Fibroblast of lung (primary cell): ENCODE measurements around the gene CWC25. TPM values are rescaled to one million over a fixed set of nuclear protein-coding genes. Genes with fewer than 3 reads are reported as not detected.
A peak's percentile ranks its signal among the peaks of the same experiment; 100 is the strongest.

ENCODE experiments used
- DNase-seq, 2 donors: peaks; one replicate each; pipeline versions ENCODE4 v3.0.0 to v3.0.0-alpha.2; 2010; ENCODE audit warnings: low read depth in 2 of 2
- H2AFZ ChIP-seq: 2 replicates; pipeline ENCODE4 v1.5.1; 2012; ENCODE audit warnings: low read length, control low read depth, inconsistent platforms
- H3K27ac ChIP-seq: 2 replicates; pipeline ENCODE4 v1.5.1; 2011; ENCODE audit warnings: low read length, control low read depth; ENCODE audit not compliant: insufficient read depth
- H3K27me3 ChIP-seq: 2 replicates; pipeline ENCODE4 v1.5.1; 2011; ENCODE audit warnings: mild to moderate bottlenecking, low read length; ENCODE audit not compliant: control insufficient read depth, insufficient read depth
- H3K36me3 ChIP-seq: 2 replicates; pipeline ENCODE4 v1.5.1; 2011; ENCODE audit warnings: low read length; ENCODE audit not compliant: control insufficient read depth, insufficient read depth
- H3K4me1 ChIP-seq: 2 replicates; pipeline ENCODE4 v1.5.1; 2011; ENCODE audit warnings: low read length; ENCODE audit not compliant: control insufficient read depth, insufficient read depth; ENCODE audit errors: extremely low read depth
- H3K4me2 ChIP-seq: 2 replicates; pipeline ENCODE4 v1.5.1; 2011; ENCODE audit warnings: low read length, control low read depth; ENCODE audit not compliant: insufficient read depth; ENCODE audit errors: extremely low read depth
- H3K4me3 ChIP-seq, 4 experiments: fragments of 200-600 bp in 1 of 4; sonication (generic) in 1 of 4; replicated peaks in 1 of 4; 2 replicates each; pipeline ENCODE4 v1.5.1; 2011 to 2016; ENCODE audit warnings: low read length in 4 of 4, low read depth in 3 of 4, mild to moderate bottlenecking in 3 of 4, control low read depth in 2 of 4, inconsistent platforms in 1 of 4, mixed read lengths in 1 of 4; ENCODE audit not compliant: insufficient read depth in 1 of 4; ENCODE audit errors: control extremely low read depth in 1 of 4
- H3K79me2 ChIP-seq: 2 replicates; pipeline ENCODE4 v1.5.1; 2012; ENCODE audit warnings: mild to moderate bottlenecking, low read length, inconsistent platforms; ENCODE audit not compliant: control insufficient read depth, insufficient read depth
- H3K9ac ChIP-seq: 2 replicates; pipeline ENCODE4 v1.5.1; 2011; ENCODE audit warnings: mild to moderate bottlenecking, low read length, control low read depth; ENCODE audit not compliant: insufficient read depth
- H3K9me3 ChIP-seq: 2 replicates; pipeline ENCODE4 v1.5.1; 2012; ENCODE audit warnings: low read depth, low read length; ENCODE audit not compliant: control insufficient read depth, insufficient read depth
- H4K20me1 ChIP-seq: 2 replicates; pipeline ENCODE4 v1.5.1; 2011; ENCODE audit warnings: low read length; ENCODE audit not compliant: control insufficient read depth, insufficient read depth; ENCODE audit errors: extremely low read depth
- EZH2 ChIP-seq: IDR thresholded peaks from 2 replicates; pipeline ENCODE4 v1.5.1; 2012; ENCODE audit warnings: low read length, control low read depth, mild to moderate bottlenecking; ENCODE audit errors: missing control alignments
- polyA plus RNA-seq, 2 donors: library from polyadenylated mRNA; depleted of rRNA in 1 of 2; stranded (reverse) in 1 of 2; unstranded in 1 of 2; fragments of >200 nt; gene quantifications; 2 replicates each; pipeline ENCODE4 v1.2.1, GENCODE V29; 2011 to 2012; ENCODE audit warnings: missing spikeins in 1 of 2
- total RNA-seq: library from RNA; depleted of rRNA; stranded (reverse); fragments of >200 nt; gene quantifications from 2 replicates; pipeline ENCODE4 v1.2.1, GENCODE V29; 2014
- TF ChIP-seq, protein P1 (sequence below), 2 donors: IDR thresholded peaks in 1 of 2; conservative IDR thresholded peaks in 1 of 2; 1 replicate in 1 of 2; 2 replicates in 1 of 2; pipeline ENCODE4 v1.5.1; 2011 to 2012; ENCODE audit warnings: low read length in 2 of 2, control low read depth in 1 of 2, inconsistent platforms in 1 of 2, low read depth in 1 of 2, mild to moderate bottlenecking in 1 of 2

CWC25 gene
- total and polyA plus RNA-seq, 2 donors (not counting 1 experiment from before 2014, with no cell fraction given) = 10.9 to 14.4 TPM

GRCh38 chr17:38848939-38849605, 24.0 kb upstream of the CWC25 start:
- H3K9me3 ChIP-seq = no peaks in the 10 kb centered on the region
- H2AFZ ChIP-seq = no peak overlapping the region
- H3K4me2 ChIP-seq = no peak overlapping the region
- H3K4me3 ChIP-seq = no peak overlapping the region
- no peaks in the 10 kb centered on the region for H3K4me1 ChIP-seq
- no peak for DNase-seq
- H3K9ac ChIP-seq = no peak overlapping the region
- H3K27me3 ChIP-seq = no peaks in the 10 kb centered on the region
- H3K36me3 ChIP-seq = peaks cover 21% of the 10 kb centered on the region
- no peak for TF ChIP-seq EZH2
- TF ChIP-seq, protein P1, sequence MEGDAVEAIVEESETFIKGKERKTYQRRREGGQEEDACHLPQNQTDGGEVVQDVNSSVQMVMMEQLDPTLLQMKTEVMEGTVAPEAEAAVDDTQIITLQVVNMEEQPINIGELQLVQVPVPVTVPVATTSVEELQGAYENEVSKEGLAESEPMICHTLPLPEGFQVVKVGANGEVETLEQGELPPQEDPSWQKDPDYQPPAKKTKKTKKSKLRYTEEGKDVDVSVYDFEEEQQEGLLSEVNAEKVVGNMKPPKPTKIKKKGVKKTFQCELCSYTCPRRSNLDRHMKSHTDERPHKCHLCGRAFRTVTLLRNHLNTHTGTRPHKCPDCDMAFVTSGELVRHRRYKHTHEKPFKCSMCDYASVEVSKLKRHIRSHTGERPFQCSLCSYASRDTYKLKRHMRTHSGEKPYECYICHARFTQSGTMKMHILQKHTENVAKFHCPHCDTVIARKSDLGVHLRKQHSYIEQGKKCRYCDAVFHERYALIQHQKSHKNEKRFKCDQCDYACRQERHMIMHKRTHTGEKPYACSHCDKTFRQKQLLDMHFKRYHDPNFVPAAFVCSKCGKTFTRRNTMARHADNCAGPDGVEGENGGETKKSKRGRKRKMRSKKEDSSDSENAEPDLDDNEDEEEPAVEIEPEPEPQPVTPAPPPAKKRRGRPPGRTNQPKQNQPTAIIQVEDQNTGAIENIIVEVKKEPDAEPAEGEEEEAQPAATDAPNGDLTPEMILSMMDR (conservative IDR thresholded peaks at IDR 0.05 in 1 of 2, IDR thresholded peaks at IDR 0.05 in 1 of 2; ENCODE audit: low read depth in 1 of 2, low read length in 2 of 2) = no peak
- peaks cover 6% of the 10 kb centered on the region for H4K20me1 ChIP-seq
- no peak overlapping the region for H3K27ac ChIP-seq
- peaks cover 39% of the 10 kb centered on the region for H3K79me2 ChIP-seq

GRCh38 chr17:38848557-38848891, 23.4 kb upstream of the CWC25 start:
- no peak overlapping the region for H3K4me2 ChIP-seq
- peaks cover 39% of the 10 kb centered on the region for H3K79me2 ChIP-seq
- H3K4me1 ChIP-seq = no peaks in the 10 kb centered on the region
- no peak overlapping the region for H3K4me3 ChIP-seq
- no peaks in the 10 kb centered on the region for H3K27me3 ChIP-seq
- H3K9ac ChIP-seq = no peak overlapping the region
- no peak for DNase-seq
- TF ChIP-seq EZH2 = no peak
- TF ChIP-seq, protein P1 (conservative IDR thresholded peaks at IDR 0.05 in 1 of 2, IDR thresholded peaks at IDR 0.05 in 1 of 2; ENCODE audit: low read depth in 1 of 2, low read length in 2 of 2) = no peak
- H3K9me3 ChIP-seq = no peaks in the 10 kb centered on the region
- no peak overlapping the region for H3K27ac ChIP-seq
- peaks cover 6% of the 10 kb centered on the region for H4K20me1 ChIP-seq
- H2AFZ ChIP-seq = no peak overlapping the region
- peaks cover 21% of the 10 kb centered on the region for H3K36me3 ChIP-seq

- H3K27ac ChIP-seq = no peak overlapping the region
- H3K4me3 ChIP-seq = no peak overlapping the region
- H3K9ac ChIP-seq = no peak overlapping the region
- no peaks in the 10 kb centered on the region for H3K9me3 ChIP-seq
- no peak overlapping the region for H3K4me2 ChIP-seq
- no peaks in the 10 kb centered on the region for H4K20me1 ChIP-seq
- no peak overlapping the region for H2AFZ ChIP-seq
- peak in 1 of 2 donors; percentile 9 for DNase-seq
- H3K4me1 ChIP-seq = no peaks in the 10 kb centered on the region
- no peak for TF ChIP-seq EZH2
- TF ChIP-seq, protein P1 (conservative IDR thresholded peaks at IDR 0.05 in 1 of 2, IDR thresholded peaks at IDR 0.05 in 1 of 2; ENCODE audit: low read depth in 1 of 2, low read length in 2 of 2) = no peak
- no peaks in the 10 kb centered on the region for H3K27me3 ChIP-seq
- H3K79me2 ChIP-seq = peaks cover 2% of the 10 kb centered on the region
- peaks cover 4% of the 10 kb centered on the region for H3K36me3 ChIP-seq
Observed at GRCh38 chr17:38844261-38844757, 19.2 kb upstream of the CWC25 start.
